ENCODE measurements around the gene RERE.
A peak's percentile ranks its signal among the peaks of the same experiment; 100 is the strongest.
"Not testable (repeated sequence)": the region's sequence is repeated elsewhere in the genome, so short reads cannot be mapped to it uniquely, and the experiment has no call there.

Gene RERE

GRCh38 chr1:8625491-8625890 is 191.9 kb downstream of the RERE start:
- Mint-ChIP-seq H3K4me3 (no peak overlapping the region), H3K36me3 (ENCODE audit: insufficient read depth) (no peaks in the 10 kb centered on the region), H3K27ac (no peak overlapping the region), H3K4me1 (ENCODE audit: low read depth in 2 of 2) (peaks cover 21 to 35% of the 10 kb centered on the region in 2 donors), H3K9me3 (no peaks in the 10 kb centered on the region), H3K27me3 (no peaks in the 10 kb centered on the region)
- no peak for DNase-seq
- ATAC-seq (replicated peaks) = no peak

- not testable (repeated sequence) for H3K9me3 Mint-ChIP-seq; H3K36me3 Mint-ChIP-seq (ENCODE audit: insufficient read depth); DNase-seq; H3K27ac Mint-ChIP-seq; H3K4me3 Mint-ChIP-seq; H3K27me3 Mint-ChIP-seq
- ATAC-seq (replicated peaks) = peak; percentile 61
- peaks cover 12 to 26% of the 10 kb centered on the region in 2 donors for H3K4me1 Mint-ChIP-seq (ENCODE audit: low read depth in 2 of 2)
These were observed 193.7 kb downstream of the RERE start for GRCh38 chr1:8623651-8624192.

- H3K4me1 Mint-ChIP-seq (ENCODE audit: low read depth in 2 of 2) = peaks cover 10 to 24% of the 10 kb centered on the region in 2 donors
- not testable (repeated sequence) for ATAC-seq (replicated peaks)
These were observed 195.6 kb downstream of the RERE start for GRCh38 chr1:8621785-8622348.

GRCh38 chr1:8621034-8621582 is 196.3 kb downstream of the RERE start:
- H3K27ac Mint-ChIP-seq; H3K27me3 Mint-ChIP-seq; DNase-seq; ATAC-seq (replicated peaks); H3K4me3 Mint-ChIP-seq; H3K36me3 Mint-ChIP-seq (ENCODE audit: insufficient read depth); H3K9me3 Mint-ChIP-seq: not testable (repeated sequence)
- peaks cover 4 to 16% of the 10 kb centered on the region in 2 donors for H3K4me1 Mint-ChIP-seq (ENCODE audit: low read depth in 2 of 2)

More at GRCh38 chr1:8621785-8622348, 195.6 kb downstream of the RERE start:
- not testable (repeated sequence) for H3K36me3 Mint-ChIP-seq (ENCODE audit: insufficient read depth); H3K9me3 Mint-ChIP-seq; H3K27ac Mint-ChIP-seq; H3K4me3 Mint-ChIP-seq; DNase-seq; H3K27me3 Mint-ChIP-seq

- not testable (repeated sequence) for ATAC-seq (replicated peaks); DNase-seq; H3K4me3 Mint-ChIP-seq; H3K27me3 Mint-ChIP-seq; H3K27ac Mint-ChIP-seq; H3K36me3 Mint-ChIP-seq (ENCODE audit: insufficient read depth); H3K9me3 Mint-ChIP-seq
- peaks cover 4 to 12% of the 10 kb centered on the region in 2 donors for H3K4me1 Mint-ChIP-seq (ENCODE audit: low read depth in 2 of 2)
These were observed 197.4 kb downstream of the RERE start for GRCh38 chr1:8619917-8620502.

- not testable (repeated sequence) for H3K36me3 Mint-ChIP-seq (ENCODE audit: insufficient read depth); H3K9me3 Mint-ChIP-seq; ATAC-seq (replicated peaks); H3K27me3 Mint-ChIP-seq; H3K4me1 Mint-ChIP-seq (ENCODE audit: low read depth in 2 of 2); H3K4me3 Mint-ChIP-seq; DNase-seq; H3K27ac Mint-ChIP-seq
These were observed 198.0 kb downstream of the RERE start for GRCh38 chr1:8619419-8619818.

GRCh38 chr1:8616791-8617190 is 200.6 kb downstream of the RERE start:
- H3K27me3 Mint-ChIP-seq; H3K4me3 Mint-ChIP-seq; H3K9me3 Mint-ChIP-seq; H3K4me1 Mint-ChIP-seq (ENCODE audit: low read depth in 2 of 2); DNase-seq; H3K36me3 Mint-ChIP-seq (ENCODE audit: insufficient read depth); ATAC-seq (replicated peaks); H3K27ac Mint-ChIP-seq: not testable (repeated sequence)

GRCh38 chr1:8611634-8612515 is 205.6 kb downstream of the RERE start:
- H3K27ac Mint-ChIP-seq, H3K4me3 Mint-ChIP-seq, H3K27me3 Mint-ChIP-seq: not testable (repeated sequence)

GRCh38 chr1:8607906-8608305 is 209.5 kb downstream of the RERE start:
- H3K4me1 Mint-ChIP-seq (ENCODE audit: low read depth in 2 of 2) = peaks cover 13 to 23% of the 10 kb centered on the region in 2 donors
- no peak overlapping the region for H3K4me3 Mint-ChIP-seq
- no peak overlapping the region for H3K27ac Mint-ChIP-seq
- no peaks in the 10 kb centered on the region for H3K36me3 Mint-ChIP-seq (ENCODE audit: insufficient read depth)
- no peaks in the 10 kb centered on the region for H3K9me3 Mint-ChIP-seq
- H3K27me3 Mint-ChIP-seq = no peaks in the 10 kb centered on the region
- ATAC-seq (replicated peaks) (no peak), DNase-seq (no peak)

More at GRCh38 chr1:8611634-8612515, 205.6 kb downstream of the RERE start:
- ATAC-seq (replicated peaks); H3K36me3 Mint-ChIP-seq (ENCODE audit: insufficient read depth); H3K9me3 Mint-ChIP-seq; H3K4me1 Mint-ChIP-seq (ENCODE audit: low read depth in 2 of 2); DNase-seq: not testable (repeated sequence)

- H3K9me3 Mint-ChIP-seq = no peaks in the 10 kb centered on the region
- peak; percentile 67 for ATAC-seq (replicated peaks)
- no peak for DNase-seq
- peaks cover 3% of the 10 kb centered on the region for H3K36me3 Mint-ChIP-seq (ENCODE audit: insufficient read depth)
- H3K4me3 Mint-ChIP-seq = peak overlapping the region; percentile 67 to 80
- H3K27ac Mint-ChIP-seq = peak overlapping the region; percentile 80 to 96
- H3K4me1 Mint-ChIP-seq (ENCODE audit: low read depth in 2 of 2) = peaks cover 18 to 36% of the 10 kb centered on the region in 2 donors
- H3K27me3 Mint-ChIP-seq = no peaks in the 10 kb centered on the region
These were observed 213.1 kb downstream of the RERE start for GRCh38 chr1:8604041-8604945.

GRCh38 chr1:8603220-8603616 is 214.2 kb downstream of the RERE start:
- DNase-seq (no peak), ATAC-seq (replicated peaks) (no peak)
- no peaks in the 10 kb centered on the region for H3K9me3 Mint-ChIP-seq
- peak overlapping the region; percentile 67 to 80 for H3K4me3 Mint-ChIP-seq
- H3K27ac Mint-ChIP-seq = peak overlapping the region; percentile 80 to 96
- H3K4me1 Mint-ChIP-seq (ENCODE audit: low read depth in 2 of 2) = peaks cover 18 to 40% of the 10 kb centered on the region in 2 donors
- H3K27me3 Mint-ChIP-seq = no peaks in the 10 kb centered on the region
- H3K36me3 Mint-ChIP-seq (ENCODE audit: insufficient read depth) = peaks cover 3% of the 10 kb centered on the region

GRCh38 chr1:8602471-8603219 is 214.8 kb downstream of the RERE start:
- H3K27me3 Mint-ChIP-seq = no peaks in the 10 kb centered on the region
- H3K9me3 Mint-ChIP-seq = no peaks in the 10 kb centered on the region
- peak; percentile 63 for ATAC-seq (replicated peaks)
- peak overlapping the region; percentile 67 to 77 for H3K4me3 Mint-ChIP-seq
- peak in 1 of 3 experiments; percentile 2 for DNase-seq
- H3K4me1 Mint-ChIP-seq (ENCODE audit: low read depth in 2 of 2) = peaks cover 18 to 40% of the 10 kb centered on the region in 2 donors
- H3K27ac Mint-ChIP-seq = peak overlapping the region; percentile 80 to 96
- H3K36me3 Mint-ChIP-seq (ENCODE audit: insufficient read depth) = peaks cover 3% of the 10 kb centered on the region

All from effector memory CD8-positive, alpha-beta T cell (primary cell).